Left lung (tissue), 10 donors: Measurements from ENCODE around the gene WNT9A. TPM values are rescaled to one million over a fixed set of nuclear protein-coding genes. Genes with fewer than 3 reads are reported as not detected.

ENCODE experiments used
- ATAC-seq: fragments of 200-7000 bp; cut with Tn5 transposase; one replicate; pipeline ENCODE4 v1.9.1; 2020; ENCODE audit warnings: moderate library complexity
- DNase-seq, 4 donors: peaks; one replicate each; pipeline ENCODE4 v3.0.0-alpha.2; 2013 to 2020
- H3K27ac ChIP-seq, 2 donors: fragments of 200-600 bp; sonication (generic) in 1 of 2; one replicate each; pipeline versions ENCODE4 v1.5.0 to v1.8.0; 2020 to 2021
- H3K27me3 ChIP-seq, 2 donors: fragments of 200-600 bp; sonication (generic) in 1 of 2; one replicate each; pipeline versions ENCODE4 v1.5.0 to v1.8.0; 2020 to 2021
- H3K36me3 ChIP-seq, 2 donors: fragments of 200-600 bp; sonication (generic) in 1 of 2; one replicate each; pipeline versions ENCODE4 v1.5.0 to v1.8.0; 2020 to 2021
- H3K4me1 ChIP-seq, 2 donors: fragments of 200-600 bp; one replicate each; pipeline ENCODE4 v1.8.0; 2021
- H3K4me3 ChIP-seq, 2 donors: fragments of 200-600 bp; sonication (generic) in 1 of 2; one replicate each; pipeline versions ENCODE4 v1.5.0 to v1.8.0; 2020 to 2021; ENCODE audit warnings: mild to moderate bottlenecking in 1 of 2
- H3K9me3 ChIP-seq, 2 donors: fragments of 200-600 bp; sonication (generic) in 1 of 2; one replicate each; pipeline versions ENCODE4 v1.5.0 to v1.8.0; 2020 to 2021
- CTCF ChIP-seq, 2 donors: fragments of 200-600 bp; sonication (generic) in 1 of 2; IDR thresholded peaks; one replicate each; pipeline versions ENCODE4 v1.5.0 to v1.8.0; 2021; ENCODE audit warnings: antibody characterized with exemption in 2 of 2
- intact Hi-C, 2 donors: fragments of 100-400 bp; cut with DNase I; formaldehyde crosslinking; loops; one replicate each; pipeline versions ENCODE4 v1.11.2 to v1.14.2; 2022
- polyA plus RNA-seq, 6 donors: library from polyadenylated mRNA; unstranded; fragments of 120-200 nt; gene quantifications; one replicate each; pipeline ENCODE4 v1.2.1, GENCODE V29; 2013; ENCODE audit not compliant: insufficient read length in 6 of 6
- total RNA-seq, 2 donors: library from RNA; stranded (reverse); fragmentation: NEBNext Ultra II Directional; extraction: Animal tissue kit (Norgen Biotek cat#: 25700); gene quantifications; one replicate each; pipeline ENCODE4 v1.2.1, GENCODE V29; 2021
- donor health status: DM: no; HTN: yes; CAD: no.
- donor health status: DM: no; HTN: no; CAD: no.

Gene WNT9A
- total and polyA plus RNA-seq, 8 donors: 2.1 to 8.5 (median 2.9) TPM

DNA sequence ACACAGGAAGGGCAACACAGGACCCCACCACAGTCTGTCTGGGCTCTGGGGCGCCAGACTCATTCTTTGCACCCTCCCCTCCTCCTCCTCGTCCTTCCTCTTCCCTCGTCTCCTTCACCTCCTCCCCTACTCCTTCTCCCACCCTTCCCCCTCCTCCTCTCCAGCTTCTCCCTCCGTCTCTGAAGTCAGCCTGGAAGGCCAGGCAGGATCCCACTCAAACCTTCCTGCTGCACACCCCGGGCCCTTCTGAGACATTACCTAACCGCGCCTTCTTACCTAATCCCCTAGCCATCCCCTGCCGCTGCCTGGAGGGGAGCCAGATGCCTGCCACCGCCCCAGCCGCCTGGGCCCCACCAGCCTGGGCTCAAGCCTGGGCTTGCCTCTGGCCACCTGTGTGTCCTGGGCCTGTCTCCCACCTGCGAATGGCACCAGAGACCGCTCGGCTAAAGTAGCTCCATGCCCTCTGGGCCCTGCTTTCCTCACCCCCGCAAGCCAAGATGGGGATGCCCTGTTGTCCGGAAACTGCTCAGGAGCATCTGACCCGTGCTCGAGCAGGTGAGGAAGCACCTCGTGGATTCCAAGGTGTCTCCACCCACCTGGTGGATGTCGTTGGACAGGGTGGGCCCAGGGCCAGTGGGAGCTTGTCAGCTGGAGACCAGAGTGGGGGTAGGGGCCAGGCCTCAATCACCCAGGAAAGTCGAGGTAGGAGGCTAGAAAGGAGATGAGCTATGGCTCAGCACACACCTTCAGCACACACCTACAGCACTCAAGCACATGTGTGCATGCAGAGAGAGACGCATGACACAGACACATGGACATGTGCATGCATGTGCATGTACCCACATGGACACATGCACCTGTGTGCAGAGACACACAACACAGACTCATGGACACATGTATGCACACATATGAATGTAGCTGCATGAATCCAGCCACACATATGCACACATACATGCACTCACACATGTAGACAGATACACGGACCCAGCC is 31.9 kb downstream of the WNT9A start:
- Histone ChIP-seq H3K36me3 (no peaks in the 10 kb centered on the region), H3K9me3 (no peaks in the 10 kb centered on the region), H3K4me3 (no peak overlapping the region), H3K27me3 (peaks cover 0 to 11% of the 10 kb centered on the region in 2 donors), H3K4me1 (no peaks in the 10 kb centered on the region), H3K27ac (no peak overlapping the region)
- TF ChIP-seq CTCF (IDR thresholded peaks at IDR 0.05): no peak
- intact Hi-C loops: no loop called here
- DNase-seq (peak in 2 of 4 donors; percentile 16 to 64), ATAC-seq (peak; percentile 39)

DNA sequence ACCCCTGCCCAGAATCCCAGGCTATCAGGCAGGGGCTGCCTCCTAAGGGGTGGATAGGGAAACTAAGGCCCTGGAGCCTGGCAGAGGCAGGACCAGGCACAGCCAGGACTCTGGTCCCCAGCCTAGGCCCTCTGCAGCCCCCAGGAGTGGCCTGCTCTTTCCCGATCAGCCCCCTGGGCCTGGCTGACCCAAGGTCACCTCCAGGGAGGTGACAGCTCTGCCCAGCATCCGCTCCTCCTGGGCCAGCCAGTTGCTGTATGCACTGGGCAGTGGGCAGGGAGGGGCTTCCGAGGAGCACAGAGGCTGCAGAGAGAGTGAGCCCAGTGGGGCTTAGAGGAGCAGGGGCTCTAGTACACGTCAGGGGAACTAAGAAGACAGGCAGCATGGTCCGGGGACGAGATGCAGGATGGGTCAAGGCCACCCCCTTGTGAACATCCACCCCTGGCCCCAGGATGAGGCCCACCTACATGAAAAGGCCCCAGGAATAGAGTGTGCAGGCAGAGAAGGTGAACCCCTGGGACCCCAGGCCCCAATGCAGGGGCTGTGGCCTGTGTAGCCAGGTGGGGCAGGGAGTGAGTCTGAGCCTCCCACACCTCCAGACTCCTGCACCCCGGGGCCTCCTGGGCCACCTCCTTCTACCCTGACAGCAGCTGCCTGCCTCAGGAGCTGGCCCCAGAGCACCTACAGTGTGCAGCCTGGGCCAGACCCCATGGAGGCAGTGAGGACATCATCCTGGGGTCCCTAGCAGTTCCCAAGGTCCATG is 32.8 kb downstream of the WNT9A start:
- intact Hi-C loops: no loop called here
- no peak for ATAC-seq
- Histone ChIP-seq H3K9me3 (no peaks in the 10 kb centered on the region), H3K4me1 (no peaks in the 10 kb centered on the region), H3K27me3 (peaks cover 0 to 17% of the 10 kb centered on the region in 2 donors), H3K36me3 (no peaks in the 10 kb centered on the region), H3K4me3 (no peak overlapping the region), H3K27ac (no peak overlapping the region)
- TF ChIP-seq CTCF (IDR thresholded peaks at IDR 0.05): no peak
- peak in 1 of 4 donors; percentile 57 for DNase-seq

DNA sequence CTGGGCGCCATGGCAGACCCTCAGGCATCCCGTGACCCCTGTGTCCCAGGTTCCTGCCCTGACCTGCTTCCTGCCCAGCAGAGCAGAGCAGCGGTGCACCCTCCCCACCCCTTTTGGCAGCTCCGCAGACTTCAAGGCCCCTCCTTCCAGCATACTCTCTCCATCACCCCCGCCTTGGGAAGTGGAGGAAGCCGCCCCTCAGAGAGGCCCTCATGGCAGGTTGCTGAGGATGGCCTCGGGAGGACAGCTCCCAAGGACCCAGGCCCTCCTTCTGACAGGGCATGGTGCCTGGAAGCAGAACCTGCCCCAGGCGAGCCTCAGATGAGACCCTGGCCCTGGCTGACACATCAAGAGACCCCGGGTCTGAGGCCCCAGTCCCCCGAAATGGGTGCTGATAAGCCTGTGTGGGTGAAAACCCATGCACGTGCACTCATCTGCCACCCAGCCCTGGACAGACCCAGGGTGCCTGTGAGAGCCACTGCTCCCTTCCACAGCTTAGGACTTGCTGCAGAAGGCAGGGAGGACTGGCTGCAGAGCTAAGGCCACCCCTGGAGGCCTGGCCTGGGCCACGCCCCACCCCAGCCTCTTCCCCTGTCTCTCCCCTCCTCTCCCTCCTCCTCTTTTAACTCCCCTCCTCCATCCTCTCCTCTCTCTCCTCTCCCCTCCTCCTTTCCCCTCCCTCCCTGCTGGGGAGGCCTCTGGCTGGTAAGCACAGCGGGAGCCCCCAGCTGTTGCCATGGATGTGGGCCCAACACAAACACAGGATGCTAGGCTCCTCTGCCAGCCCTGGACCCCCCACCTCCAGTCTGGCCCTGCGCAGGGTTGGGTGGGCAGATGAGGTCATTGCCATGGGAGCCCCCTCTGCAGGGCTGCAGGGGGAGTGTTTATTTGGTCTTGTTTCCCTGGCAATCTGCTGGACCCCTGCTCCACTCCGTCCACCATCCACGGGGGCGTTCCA is 33.7 kb downstream of the WNT9A start:
- Histone ChIP-seq H3K27ac (no peak overlapping the region), H3K9me3 (no peaks in the 10 kb centered on the region), H3K4me3 (no peak overlapping the region), H3K36me3 (no peaks in the 10 kb centered on the region), H3K4me1 (no peaks in the 10 kb centered on the region), H3K27me3 (peaks cover 0 to 17% of the 10 kb centered on the region in 2 donors)
- intact Hi-C loops: no loop called here
- ATAC-seq: no peak
- TF ChIP-seq CTCF (IDR thresholded peaks at IDR 0.05): no peak
- DNase-seq: peak in 3 of 4 donors; percentile 23 to 69 (median 45)

DNA sequence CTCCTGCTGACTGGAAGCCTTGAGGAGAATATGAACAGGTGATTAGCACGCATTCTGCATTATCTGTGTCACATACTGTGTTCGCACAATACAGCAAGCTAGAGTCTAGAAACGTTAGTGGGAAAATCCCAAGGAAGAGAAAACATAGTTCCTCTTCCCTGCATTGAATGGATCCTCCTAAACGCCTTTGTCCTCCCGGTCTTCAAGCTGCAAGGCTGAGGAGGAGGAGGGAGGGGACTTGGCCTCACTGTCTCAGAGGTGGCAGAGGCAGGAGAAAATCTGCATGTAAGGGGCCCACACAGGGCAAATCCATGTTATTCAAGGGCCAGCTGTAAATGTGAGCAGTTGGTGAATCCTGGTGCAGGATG is 34.4 kb downstream of the WNT9A start:
- Histone ChIP-seq H3K36me3 (no peaks in the 10 kb centered on the region), H3K27ac (no peak overlapping the region), H3K4me1 (no peaks in the 10 kb centered on the region), H3K27me3 (peaks cover 0 to 17% of the 10 kb centered on the region in 2 donors), H3K9me3 (no peaks in the 10 kb centered on the region), H3K4me3 (no peak overlapping the region)
- no peak for TF ChIP-seq CTCF (IDR thresholded peaks at IDR 0.05)
- ATAC-seq: no peak
- no peak for DNase-seq
- intact Hi-C loops: no loop called here
